ENCODE measurements around the gene ZNF33A. TPM values are rescaled to one million over a fixed set of nuclear protein-coding genes. Genes with fewer than 3 reads are reported as not detected.

ZNF33A gene
- total and polyA plus RNA-seq, 2 donors (not counting 3 experiments of a cell fraction or from before 2014, with no cell fraction given): 4.6 to 13.2 TPM

- H3K36me3 ChIP-seq (ENCODE audit: control insufficient read depth in 2 of 2, extremely low read depth in 1 of 2, insufficient read depth in 2 of 2, low read length in 2 of 2): no peaks in the 10 kb centered on the region
- ChIA-PET POLR2A (no interaction called here), CTCF (interaction anchor here (1.1 kb wide), 1 partner anchor 31 kb away, joined by 3 read pairs; no protein-coding TSS in a partner anchor)
- H3K4me2 ChIP-seq (ENCODE audit: insufficient read depth, low read length): no peak overlapping the region
- peaks cover 2 to 5% of the 10 kb centered on the region in 2 experiments for H3K27me3 ChIP-seq (ENCODE audit: control insufficient read depth in 2 of 2, insufficient read depth in 2 of 2, low read length in 2 of 2)
- DNase-seq (ENCODE audit: low read depth, low spot score) (no peak), FAIRE-seq (no peak)
- no peaks in the 10 kb centered on the region for H3K79me2 ChIP-seq (ENCODE audit: control insufficient read depth, insufficient read depth, low read length)
- intact Hi-C loops (cut with micrococcal nuclease) (no loop called here), dilution Hi-C loops (cut with MboI; ENCODE audit: extremely low pct_ligation_motif_present, low sequenced_read_pairs) (no loop called here)
- H3K9ac ChIP-seq (replicated peaks; ENCODE audit: extremely low read depth, insufficient read depth, low read length): no peak overlapping the region
- no peak overlapping the region for H3K4me3 ChIP-seq (replicated peaks in 1 of 3; ENCODE audit: insufficient read depth in 1 of 3, low read depth in 1 of 3, low read length in 3 of 3)
- H3K9me3 ChIP-seq (replicated peaks; ENCODE audit: control insufficient read depth, insufficient read depth, low read length): no peaks in the 10 kb centered on the region
- H3K4me1 ChIP-seq (ENCODE audit: control insufficient read depth, extremely low read depth, insufficient read depth, low read length): peaks cover 13% of the 10 kb centered on the region
- no TSS peak for BruUV-seq (replicated peaks)
- no peak overlapping the region for H2AFZ ChIP-seq (ENCODE audit: low read depth, low read length)
- H3K9me1 ChIP-seq (replicated peaks; ENCODE audit: control insufficient read depth, extremely low read depth, insufficient read depth, low read length): no peaks in the 10 kb centered on the region
- no peak overlapping the region for H3K27ac ChIP-seq (ENCODE audit: insufficient read depth, low read depth, low read length)
- no peaks in the 10 kb centered on the region for H4K20me1 ChIP-seq (replicated peaks; ENCODE audit: control insufficient read depth, extremely low read depth, insufficient read depth, low read length)
- TF ChIP-seq FOS (IDR thresholded peaks at IDR 0.05; ENCODE audit: borderline replicate concordance, insufficient read depth, low read length) (no peak), MYC (IDR thresholded peaks at IDR 0.05; ENCODE audit: low read depth, low read length) (no peak), EZH2 (IDR thresholded peaks at IDR 0.05; ENCODE audit: borderline replicate concordance, low read depth, low read length, severe bottlenecking) (no peak), MAX (IDR thresholded peaks at IDR 0.05; ENCODE audit: insufficient read depth, insufficient read length) (no peak), POLR2AphosphoS5 (IDR thresholded peaks at IDR 0.05; ENCODE audit: insufficient read depth, low read depth, low read length) (no peak), JUN (IDR thresholded peaks at IDR 0.05; ENCODE audit: borderline replicate concordance, insufficient read depth, insufficient read length, low read depth) (no peak), GATA2 (IDR thresholded peaks at IDR 0.05; ENCODE audit: insufficient read depth, insufficient read length, low read depth, low read length) (no peak), CTCF (IDR thresholded peaks at IDR 0.05; ENCODE audit: extremely low read depth in 1 of 2, insufficient read depth in 1 of 2, low read depth in 1 of 2, low read length in 2 of 2) (no peak), POLR2A (IDR thresholded peaks at IDR 0.05; ENCODE audit: low read depth, low read length) (no peak)
Measured at GRCh38 chr10:38007991-38008390, 2.5 kb upstream of the ZNF33A start.

All from endothelial cell of umbilical vein (primary cell).